HG02981 (cell line): ENCODE data around the gene APLF.
"Not testable (repeated sequence)": the region's sequence is repeated elsewhere in the genome, so short reads cannot be mapped to it uniquely, and the experiment has no call there.

Experiments
- ATAC-seq: cut with Tn5 transposase; IDR thresholded peaks from one replicate; pipeline ENCODE4 v1.9.1; 2021; ENCODE audit warnings: mild to moderate bottlenecking, moderate library complexity; ENCODE audit not compliant: unreplicated experiment

The APLF gene

DNA sequence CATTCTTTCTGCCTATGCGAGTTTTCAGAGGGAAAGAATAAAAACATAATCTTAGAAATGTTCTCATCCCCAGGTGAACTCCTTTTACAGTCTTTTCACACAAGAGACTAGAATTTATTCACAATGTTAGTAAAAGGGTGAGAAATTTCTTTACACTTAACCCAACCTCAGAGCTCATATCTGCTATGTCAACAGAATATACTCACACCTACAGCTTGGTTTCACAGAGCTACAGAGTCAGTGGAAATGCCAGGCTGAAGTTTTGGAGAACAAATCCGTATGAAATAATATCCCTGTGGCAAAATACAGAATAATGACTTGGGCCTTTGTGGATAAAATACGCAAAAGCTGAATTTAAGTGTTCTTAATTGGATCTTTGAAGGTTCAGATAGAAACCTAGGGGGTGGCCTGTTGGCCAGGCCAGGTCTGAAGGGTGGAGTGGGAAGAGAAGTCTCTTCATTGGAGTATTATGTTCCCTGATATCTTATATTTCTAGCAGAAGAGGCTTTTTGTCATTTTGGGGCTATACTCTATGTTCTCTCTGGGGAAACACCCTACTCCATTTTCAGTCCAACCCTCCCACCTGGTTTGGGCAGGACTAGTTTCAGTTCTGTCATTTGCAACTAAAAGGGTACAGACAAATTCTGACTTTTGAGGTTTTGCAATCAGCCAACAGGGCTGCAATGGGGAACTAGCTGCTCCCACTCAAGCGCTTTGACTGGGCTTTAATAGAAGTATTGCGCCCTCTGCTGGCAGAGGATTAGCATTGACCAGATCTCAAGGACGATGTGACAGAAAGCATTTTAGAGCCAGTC lies 26.0 kb upstream of the APLF start:
- ATAC-seq, result peak; percentile 99

DNA sequence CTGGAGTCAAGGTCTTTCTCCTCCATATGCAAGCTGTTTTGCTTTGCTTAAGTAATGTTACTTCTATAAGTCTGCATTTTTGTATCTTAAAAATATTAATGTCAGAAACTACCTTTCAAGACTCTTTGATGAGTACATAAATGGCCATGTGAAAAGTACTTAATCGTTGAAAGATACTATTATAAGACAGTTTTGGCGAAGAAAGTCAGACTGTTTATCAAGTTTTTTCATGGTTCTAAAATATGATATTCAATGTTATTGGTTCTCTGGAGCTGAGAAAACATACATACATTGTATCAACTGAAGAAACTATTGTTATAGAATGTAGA lies 25.4 kb upstream of the APLF start:
- ATAC-seq, result no peak

DNA sequence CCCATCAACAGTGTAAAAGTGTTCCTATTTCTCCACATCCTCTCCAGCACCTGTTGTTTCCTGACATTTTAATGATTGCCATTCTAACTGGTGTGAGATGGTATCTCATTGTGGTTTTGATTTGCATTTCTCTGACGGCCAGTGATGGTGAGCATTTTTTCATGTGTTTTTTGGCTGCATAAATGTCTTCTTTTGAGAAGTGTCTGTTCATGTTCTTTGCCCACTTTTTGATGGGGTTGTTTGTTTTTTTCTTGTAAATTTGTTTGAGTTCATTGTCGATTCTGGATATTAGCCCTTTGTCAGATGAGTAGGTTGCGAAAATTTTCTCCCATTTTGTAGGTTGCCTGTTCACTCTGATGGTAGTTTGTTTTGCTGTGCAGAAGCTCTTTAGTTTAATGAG lies 21.0 kb upstream of the APLF start:
- not testable (repeated sequence) for ATAC-seq

DNA sequence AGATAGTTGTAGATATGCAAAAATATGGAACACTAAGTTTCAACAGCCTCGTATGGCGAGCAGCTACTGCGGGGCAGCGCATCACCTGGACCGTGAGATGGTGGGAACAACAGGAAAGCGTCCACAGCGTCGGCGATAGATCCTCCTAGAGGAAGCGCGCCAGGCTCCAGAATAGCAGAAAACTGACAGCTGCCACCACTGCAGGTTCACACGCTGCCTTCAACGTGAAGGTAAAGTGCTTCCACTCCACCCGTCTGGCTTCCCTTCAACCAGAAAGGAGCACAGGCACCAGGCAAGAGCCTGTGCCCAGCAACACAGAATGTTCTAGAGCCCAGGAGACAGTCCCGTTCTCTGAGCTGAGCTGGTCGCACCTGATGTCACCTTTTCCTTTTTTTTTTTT lies 20.3 kb upstream of the APLF start:
- no peak for ATAC-seq

DNA sequence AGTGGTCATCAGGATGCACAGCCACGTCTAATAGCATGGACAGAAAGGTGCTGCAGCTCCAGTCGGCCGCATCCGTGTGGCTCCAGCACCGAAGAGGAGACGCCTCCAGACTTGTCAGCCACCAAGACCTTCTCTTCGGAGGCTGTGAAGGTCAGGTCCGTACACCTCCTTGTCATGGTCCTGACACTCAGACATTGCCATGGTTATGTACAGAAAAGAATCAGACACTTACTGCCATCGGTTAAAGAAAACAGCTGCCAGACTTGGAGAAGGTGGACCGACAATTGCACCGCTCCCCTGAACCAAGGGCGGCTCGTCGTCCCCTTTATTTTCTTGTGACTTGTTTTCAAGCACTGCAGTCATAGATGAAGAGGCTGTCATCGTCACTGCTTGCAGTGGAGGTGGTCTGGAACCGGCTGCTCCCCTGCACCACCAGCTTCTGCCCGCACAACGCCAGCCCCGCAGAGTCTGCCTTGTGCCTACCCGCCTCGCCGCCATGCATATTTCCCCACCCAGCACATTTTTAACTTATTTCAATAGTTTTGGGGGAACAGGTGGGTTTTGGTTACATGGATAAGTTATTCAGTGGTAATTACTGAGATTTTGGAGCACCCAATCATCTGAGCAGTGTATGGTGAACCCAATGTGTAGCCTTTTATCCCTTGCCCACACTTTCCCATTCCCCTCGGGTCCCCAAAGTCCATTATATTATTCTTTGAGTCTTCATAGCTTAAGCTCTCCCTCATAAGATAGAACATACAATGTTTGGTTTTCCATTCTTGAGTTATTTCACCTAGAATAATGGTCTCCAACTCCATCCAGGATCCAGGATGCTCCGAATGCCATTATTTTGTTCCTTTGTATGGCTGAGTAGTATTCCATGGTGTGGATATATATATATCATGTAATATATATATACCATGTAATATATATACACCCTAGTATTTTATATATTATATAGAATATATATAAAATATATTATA lies 18.4 kb upstream of the APLF start:
- no peak for ATAC-seq

DNA sequence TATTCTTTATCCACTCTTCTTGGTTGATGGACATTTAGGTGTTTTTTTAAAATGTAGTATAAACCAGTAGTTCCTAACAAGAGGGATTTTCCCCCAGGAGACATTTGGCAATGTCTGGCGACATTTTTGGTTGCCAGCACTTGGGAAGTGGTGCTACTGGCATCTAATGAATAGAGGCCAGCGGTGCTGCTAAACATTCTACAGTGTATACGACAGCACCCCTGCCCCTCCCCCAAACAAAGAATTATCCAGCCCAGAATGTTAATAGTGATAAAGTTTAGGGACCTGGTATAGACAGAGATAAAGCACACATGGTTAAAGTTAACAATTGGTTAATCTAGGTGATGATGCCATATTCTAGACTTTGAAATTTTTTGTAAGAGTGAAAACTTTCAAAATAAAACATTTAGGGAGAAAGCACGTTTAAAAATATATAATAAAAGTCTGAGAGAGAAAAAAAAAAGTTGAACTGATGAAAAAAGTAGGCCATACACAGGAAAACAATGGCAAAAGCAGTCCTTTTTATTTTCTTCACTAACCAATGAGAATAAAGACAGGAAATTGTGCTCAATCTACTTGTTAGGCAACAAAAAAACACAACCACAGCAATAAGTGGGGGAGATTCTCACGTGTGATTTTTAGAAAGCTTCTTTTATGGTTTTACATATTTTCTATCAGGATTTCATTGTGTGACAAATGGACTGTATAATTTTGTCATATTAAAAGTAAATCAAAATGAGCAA lies 15.1 kb upstream of the APLF start:
- no peak for ATAC-seq

DNA sequence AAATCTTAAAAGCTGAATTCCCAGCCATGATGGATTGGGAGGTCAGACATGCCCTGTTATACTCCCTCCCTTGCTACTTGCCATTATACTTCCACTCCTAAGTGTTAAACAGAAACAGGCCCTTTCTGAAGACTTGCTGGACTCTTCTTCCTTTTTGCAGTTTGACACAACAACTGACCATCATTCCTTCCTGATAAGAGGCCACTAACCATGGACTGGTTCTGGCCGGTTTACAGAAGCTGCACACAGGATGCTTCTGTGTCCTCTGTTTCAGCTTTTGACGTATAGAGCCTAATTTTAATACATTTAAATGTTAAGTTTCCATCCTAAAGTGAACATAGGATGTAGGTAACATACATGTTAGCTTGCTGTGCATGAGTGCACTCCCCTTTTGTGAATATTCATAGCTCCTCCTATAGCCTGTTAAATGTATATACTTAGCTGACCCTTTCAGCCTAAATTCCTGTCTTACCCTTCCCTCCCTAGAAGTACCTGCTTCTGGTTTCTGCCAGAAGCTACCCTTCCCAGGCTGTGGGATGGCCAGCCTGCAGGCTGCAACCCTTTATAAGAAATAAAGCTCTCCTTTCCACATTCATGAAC lies 13.5 kb upstream of the APLF start:
- no peak for ATAC-seq

DNA sequence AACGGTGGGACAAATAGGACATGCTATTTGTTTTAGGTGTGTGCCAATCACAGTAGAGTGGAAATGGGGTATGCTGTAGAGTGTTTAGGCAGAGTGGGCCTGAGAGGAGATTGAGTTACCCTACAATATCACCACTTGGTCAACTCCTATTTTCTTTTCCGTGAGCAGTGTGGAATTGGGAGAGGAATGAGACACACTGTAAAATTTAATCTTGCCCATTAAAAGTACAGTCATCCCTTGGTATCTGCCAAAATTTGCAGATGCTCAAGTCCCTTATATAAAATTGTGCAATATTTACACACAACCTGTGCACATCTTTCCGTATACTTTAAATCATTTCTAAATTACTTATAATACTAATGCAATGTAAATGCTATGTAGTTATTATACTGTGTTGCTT lies 12.7 kb upstream of the APLF start:
- no peak for ATAC-seq

DNA sequence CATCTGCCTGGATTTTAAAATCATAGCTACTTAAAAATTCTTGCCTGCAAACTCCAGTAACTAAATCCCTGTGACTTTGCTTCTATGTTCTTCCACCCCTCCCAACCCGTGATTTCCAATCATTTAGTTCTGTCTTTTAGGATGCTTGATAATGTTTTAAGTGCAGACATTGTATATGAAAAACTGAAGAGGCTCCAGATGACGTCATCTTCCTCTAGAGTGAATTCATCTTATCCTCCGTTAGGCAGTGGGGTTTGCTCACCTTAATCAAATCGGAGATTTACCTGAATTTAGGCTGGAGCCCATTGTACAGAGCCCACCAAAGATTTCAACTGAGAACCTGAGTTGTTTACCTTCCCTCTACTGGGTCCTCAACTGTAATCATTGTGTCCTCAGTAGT lies 11.2 kb upstream of the APLF start:
- ATAC-seq, result no peak

DNA sequence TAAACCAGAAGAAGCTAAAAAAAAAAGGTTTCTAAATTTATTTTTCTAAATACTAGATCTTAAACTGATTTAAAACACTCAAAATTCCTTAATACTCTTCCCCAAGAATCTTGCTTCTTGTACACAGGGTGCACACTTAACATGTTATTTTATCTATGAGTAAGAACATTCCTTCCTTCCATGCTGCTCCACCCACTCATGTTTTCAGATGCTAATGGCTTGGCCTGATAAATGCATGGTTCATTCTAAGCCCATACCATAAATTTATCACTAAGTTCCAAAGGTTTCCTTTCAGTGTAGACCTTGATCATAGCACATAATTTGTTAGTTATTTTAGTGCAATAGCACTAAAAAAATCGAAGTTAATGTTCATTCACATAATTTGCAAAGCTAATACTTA lies 8.4 kb upstream of the APLF start:
- no peak for ATAC-seq

DNA sequence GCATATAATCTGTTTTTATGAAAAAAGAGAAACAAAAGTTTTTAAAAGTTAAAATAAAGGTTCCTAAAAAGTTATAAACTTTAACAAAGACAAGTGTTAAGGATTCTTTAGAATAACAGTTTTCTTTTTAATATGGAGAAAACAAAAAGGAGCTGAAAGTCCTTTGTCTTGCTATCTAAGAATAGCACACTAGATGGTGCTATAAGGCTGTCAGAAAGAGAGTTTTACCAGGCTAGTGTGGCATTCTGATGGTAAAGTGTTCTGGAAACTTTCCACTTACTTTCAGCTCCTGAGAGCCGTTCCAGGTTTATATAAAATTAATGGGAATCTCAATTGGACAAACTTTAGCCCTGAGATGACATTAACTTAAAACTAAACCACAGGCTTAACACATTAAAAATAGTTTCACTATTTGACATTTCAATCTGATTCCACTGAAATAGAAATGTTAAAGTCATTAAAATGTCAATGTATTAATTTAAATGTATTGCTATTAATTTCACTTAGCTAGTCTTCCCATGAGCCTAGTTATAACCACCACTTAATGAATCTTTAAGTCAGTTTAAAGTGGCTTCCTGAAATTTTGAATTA lies 4.0 kb upstream of the APLF start:
- no peak for ATAC-seq

DNA sequence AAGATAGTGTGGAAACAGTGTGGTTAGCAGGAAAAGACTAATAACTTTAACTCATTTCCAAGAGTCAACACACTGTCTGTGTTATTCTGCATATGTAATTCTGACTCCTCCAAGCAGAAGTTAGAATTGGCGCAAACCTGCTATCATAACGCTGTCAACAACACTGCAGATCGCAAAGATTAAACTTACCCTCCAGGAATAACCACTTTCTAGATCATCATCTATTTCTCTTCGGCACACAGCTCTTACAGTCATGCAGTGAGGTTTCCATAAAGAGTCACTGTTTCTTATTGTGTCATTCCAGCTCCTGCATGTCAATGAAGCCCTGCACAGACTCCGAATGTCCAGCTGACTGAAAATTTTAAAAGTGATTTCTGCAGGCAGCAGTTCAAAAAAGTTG lies 2.7 kb upstream of the APLF start:
- ATAC-seq, result no peak

DNA sequence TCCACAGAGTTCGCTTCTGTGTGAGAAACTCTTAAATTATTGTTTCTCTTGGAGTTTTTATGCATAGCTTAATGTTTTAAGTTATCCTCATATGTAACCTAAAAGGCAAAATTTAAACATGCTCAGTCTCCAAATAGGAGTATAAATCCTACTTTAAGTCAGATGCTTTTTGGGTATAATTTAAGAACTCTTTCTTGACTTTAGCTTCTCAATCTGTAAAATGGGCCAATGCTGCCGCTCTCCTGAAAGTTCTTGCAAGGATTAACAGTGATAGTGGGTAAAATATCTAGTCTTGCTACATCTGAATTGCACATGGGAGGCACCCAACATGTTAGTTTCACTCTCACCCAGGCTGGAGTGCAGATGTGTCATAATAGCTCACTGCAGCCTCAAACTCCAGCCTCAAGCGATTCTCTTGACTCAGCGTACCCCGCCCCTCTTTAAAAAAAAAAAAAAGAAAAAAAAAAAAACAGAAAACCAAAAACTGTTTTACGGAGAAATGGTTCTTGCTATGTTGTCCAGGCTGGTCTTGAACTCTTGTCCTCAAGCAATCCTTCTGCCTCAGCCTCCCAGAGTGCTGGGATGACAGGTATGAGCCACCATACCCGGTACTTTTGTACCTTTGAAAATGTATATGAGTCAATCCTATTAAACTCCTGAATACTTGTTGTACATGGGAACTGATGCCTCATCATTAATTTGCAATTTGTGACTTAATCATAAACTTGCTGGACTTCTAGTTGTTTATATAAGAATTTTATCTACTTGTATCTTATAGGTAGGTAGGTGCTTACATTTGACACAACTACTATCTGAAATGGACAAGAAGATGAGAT lies 2.1 kb upstream of the APLF start:
- no peak for ATAC-seq

DNA sequence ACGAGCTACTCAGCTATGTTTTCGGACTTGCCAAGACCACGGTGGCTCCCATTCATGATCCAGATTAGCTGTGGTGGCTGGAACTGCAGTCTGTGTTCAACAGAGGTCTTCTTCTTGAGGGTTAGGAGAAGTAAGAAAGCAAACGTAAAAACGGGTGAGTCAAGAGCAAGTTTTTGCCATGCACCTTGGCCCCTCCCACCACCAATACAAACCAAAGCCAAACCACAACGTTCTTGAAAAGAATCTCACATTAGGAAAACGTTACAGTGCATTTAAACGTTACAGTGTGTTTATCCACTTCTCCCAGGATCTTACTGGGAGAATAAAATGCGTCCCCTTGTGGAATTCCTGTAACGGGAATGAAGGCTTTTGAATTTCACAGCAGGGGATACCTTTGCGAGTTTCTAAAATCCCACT lies 1.0 kb upstream of the APLF start:
- no peak for ATAC-seq

DNA sequence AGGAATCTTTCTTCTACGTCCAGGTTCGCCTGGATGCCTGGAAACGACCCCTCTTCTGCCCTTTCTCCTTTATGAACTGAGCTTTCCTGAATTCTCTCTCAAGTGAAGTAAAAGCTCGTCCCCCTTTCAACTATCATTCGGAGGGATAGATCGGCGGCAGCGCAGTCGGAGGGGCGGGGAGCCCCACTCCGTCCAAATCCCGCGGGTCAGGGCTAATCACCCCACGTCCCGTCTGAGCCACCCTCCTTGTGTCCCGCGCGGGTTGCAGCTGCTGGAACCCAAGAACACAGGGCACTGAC lies 658 bp upstream of the APLF start:
- peak; percentile 26 for ATAC-seq

DNA sequence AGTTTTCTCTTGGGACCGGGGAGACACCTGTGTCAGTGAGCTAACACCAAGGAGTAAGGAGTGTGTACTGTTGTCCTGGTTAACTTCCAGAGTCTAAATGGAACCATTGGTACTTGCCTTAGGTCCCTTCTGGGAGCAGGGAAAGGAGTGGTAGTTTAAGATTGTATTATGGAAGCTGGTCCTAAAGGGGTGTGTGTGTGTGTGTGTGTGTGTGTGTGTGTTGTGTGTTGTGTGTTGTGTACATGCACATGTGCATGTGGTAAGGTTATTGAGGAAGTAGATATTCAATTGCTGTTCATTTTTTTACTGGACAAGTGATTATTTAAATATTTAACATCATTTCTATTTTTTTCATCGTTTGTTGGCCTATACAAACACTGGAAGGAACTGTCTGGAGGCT lies 1.4 kb downstream of the APLF start:
- no peak for ATAC-seq

DNA sequence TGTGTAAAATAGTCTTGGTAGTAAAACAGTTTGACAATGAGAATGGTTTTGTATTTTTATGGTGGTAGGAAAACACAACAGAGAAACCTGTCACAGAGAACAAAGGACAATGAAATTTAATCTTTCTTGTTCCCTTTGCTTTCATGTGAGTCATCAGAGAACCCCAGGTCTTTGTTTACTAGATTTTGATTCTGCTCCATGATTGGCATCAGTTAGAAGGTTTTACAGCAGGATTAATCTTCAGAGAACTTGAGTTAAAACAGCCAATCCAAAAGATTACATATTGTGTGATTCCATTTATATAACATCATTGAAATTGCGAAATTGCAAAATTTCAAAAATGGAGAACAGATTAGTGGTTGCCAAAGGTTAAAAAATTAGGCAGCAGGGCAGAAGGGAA lies 2.5 kb downstream of the APLF start:
- no peak for ATAC-seq

DNA sequence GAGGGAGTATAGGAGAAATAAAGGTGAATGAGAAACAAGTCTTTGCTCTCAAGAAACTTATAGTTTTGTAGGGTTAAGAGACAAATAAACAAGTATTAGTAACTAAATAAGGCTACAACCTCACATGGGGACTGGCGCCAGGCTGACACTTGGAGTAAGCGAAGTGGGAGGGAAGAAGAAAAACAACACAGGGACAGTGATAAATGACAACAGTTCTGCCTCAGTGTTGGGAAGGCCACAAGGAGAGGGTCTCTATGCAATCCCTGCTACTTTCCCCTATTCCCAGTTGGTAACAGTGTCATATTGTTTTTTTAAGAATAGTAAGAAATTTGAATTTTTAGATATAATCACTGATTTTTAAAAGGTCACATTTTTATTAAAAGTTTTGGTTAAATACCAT lies 4.0 kb downstream of the APLF start:
- ATAC-seq, result no peak

DNA sequence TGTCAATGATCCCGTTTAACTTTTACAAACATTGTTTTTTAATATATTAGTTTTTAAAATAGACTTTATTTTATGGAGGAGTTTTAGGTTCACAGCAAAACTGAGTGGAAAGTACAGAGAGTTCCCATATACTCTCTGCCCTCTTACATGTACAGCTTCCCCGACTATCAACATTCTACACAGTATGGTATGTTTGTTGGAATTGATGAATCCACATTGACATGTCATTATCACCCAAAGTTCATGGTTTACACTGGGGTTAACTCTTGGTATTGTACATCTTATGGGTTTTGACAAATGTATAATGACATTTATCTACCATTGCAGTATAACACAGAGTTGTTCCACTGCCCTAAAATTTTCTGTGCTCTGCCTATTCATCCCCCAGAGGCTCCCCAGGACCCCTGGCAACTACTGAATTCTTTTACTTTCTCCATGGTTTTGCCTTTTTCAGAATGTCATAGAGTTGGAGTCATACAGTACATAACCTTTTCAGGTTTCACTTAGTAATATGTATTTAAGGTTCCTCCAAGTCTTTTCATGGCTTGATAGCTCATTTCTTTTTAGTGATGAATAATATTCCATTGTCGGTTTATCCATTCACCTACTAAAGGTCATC lies 5.5 kb downstream of the APLF start:
- ATAC-seq, result no peak

DNA sequence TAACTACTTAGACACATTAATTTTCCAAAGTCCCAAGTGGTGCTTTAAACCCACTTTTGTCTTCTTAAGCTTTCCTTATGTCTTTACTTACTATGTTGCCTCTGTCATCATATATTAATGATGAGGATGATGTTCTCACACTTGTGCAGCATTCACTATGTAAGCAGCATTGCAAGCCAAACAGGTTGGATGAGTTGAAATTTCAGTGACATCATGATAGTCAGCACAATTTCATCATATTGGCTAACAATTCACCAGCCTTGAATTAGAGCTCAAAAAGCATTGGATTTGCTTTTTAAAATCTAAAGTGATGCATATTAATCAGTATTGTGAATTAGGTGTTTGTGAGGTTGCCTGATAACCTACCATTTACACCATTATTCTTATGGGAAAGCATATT lies 7.7 kb downstream of the APLF start:
- no peak for ATAC-seq
